ENCODE data around the gene CIDEB. TPM values are rescaled to one million over a fixed set of nuclear protein-coding genes. Genes with fewer than 3 reads are reported as not detected.

Gene CIDEB
- total RNA-seq, 1 experiment from 2014 or later, result not detected

DNA sequence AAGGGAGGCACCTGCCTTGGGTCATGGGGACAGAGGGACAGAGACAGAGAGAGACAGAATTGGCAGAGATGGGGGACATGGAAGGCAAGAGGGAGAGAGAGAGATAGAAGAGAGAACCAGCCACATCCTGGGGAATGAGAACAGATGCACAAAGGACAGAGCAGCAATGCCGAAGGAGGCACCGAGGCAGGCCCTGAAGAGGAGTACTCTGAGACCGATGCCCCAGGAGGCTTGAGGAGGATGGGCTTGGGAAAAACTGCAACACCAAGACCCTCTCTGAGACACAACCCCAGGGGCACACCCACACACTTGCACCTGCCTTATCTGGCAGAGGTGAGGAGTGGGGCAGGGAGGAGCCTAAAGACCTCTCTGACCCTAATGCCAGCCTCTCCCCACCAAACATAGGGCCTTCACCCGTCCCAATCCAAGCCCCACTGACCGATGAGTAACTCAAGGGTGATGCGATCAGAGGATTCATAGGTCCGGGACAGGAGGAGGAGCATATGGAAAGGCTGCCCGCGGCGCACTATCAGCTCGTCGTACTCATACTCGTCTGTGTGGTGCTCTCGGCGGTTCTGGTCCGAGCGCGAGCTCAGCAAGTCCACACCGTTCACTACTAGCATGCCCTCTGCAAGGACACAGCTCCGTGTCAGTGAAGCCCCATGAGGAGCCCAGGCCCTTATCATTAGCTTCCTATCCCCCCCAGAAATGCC is 46.4 kb downstream of the CIDEB start:
- H3K56ac ChIP-seq (ENCODE audit: insufficient read length, low read depth, low read length), result no peak overlapping the region
- no CpG with 5 or more reads among the region's 20 CpGs for WGBS (ENCODE audit: extremely low coverage, insufficient read length, low lambda C conversion rate)

More for the DNA sequence above, 46.4 kb downstream of the CIDEB start:
- Mint-ChIP-seq H3K4me3 (no peak overlapping the region; a peak in 1 of 5 replicates), H3K27ac (peak overlapping the region in 1 of 3 experiments; percentile 41; a peak in 1 of 7 replicates), H3K36me3 (ENCODE audit: insufficient read depth in 1 of 3, low read depth in 3 of 3) (peaks cover 0 to 7% (median 4%) of the 10 kb centered on the region in 3 experiments; a peak in 5 of 7 replicates), H3K9me3 (no peaks in the 10 kb centered on the region), H3K27me3 (ENCODE audit: low read depth) (no peaks in the 10 kb centered on the region; the same call in 1 of the 2 replicates), H3K4me1 (no peaks in the 10 kb centered on the region; a peak in 2 of 4 replicates)
- H4K91ac ChIP-seq (ENCODE audit: insufficient read length, low read depth, low read length), result no peak overlapping the region
- H3T11ph ChIP-seq (ENCODE audit: low read length), result no peak overlapping the region
- H3K27ac ChIP-seq (ENCODE audit: insufficient read length, low read depth, low read length), result no peak overlapping the region
- H2BK12ac ChIP-seq (ENCODE audit: insufficient read length, low read depth, low read length), result no peak overlapping the region
- H3K23me2 ChIP-seq (ENCODE audit: insufficient read length, low read depth, low read length, poor library complexity, severe bottlenecking), result no peaks in the 10 kb centered on the region
- no peak for DNase-seq
- no peak overlapping the region for H2BK5ac ChIP-seq (ENCODE audit: insufficient read length, low read length)
- no peak overlapping the region for H2BK15ac ChIP-seq (ENCODE audit: low read depth, low read length)
- H2BK120ac ChIP-seq (ENCODE audit: low read depth, low read length, poor library complexity, severe bottlenecking), result no peak overlapping the region
- H2BK20ac ChIP-seq (ENCODE audit: low read depth, low read length, poor library complexity, severe bottlenecking), result no peak overlapping the region
- no peaks in the 10 kb centered on the region for H3K27me3 ChIP-seq (ENCODE audit: insufficient read depth, low read length)
- no peaks in the 10 kb centered on the region for H3K9me3 ChIP-seq (ENCODE audit: control insufficient read depth, low read depth, low read length)
- no peak overlapping the region for H4K8ac ChIP-seq (replicated peaks; ENCODE audit: insufficient read length, low read depth, low read length)
- TF ChIP-seq, protein P1, sequence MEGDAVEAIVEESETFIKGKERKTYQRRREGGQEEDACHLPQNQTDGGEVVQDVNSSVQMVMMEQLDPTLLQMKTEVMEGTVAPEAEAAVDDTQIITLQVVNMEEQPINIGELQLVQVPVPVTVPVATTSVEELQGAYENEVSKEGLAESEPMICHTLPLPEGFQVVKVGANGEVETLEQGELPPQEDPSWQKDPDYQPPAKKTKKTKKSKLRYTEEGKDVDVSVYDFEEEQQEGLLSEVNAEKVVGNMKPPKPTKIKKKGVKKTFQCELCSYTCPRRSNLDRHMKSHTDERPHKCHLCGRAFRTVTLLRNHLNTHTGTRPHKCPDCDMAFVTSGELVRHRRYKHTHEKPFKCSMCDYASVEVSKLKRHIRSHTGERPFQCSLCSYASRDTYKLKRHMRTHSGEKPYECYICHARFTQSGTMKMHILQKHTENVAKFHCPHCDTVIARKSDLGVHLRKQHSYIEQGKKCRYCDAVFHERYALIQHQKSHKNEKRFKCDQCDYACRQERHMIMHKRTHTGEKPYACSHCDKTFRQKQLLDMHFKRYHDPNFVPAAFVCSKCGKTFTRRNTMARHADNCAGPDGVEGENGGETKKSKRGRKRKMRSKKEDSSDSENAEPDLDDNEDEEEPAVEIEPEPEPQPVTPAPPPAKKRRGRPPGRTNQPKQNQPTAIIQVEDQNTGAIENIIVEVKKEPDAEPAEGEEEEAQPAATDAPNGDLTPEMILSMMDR (conservative IDR thresholded peaks at IDR 0.05), result no peak
- no peaks in the 10 kb centered on the region for H3K79me1 ChIP-seq (ENCODE audit: insufficient read depth, low read depth, low read length, poor library complexity, severe bottlenecking)
- no peaks in the 10 kb centered on the region for H3K4me1 ChIP-seq (ENCODE audit: insufficient read depth, low read length)
- no peak overlapping the region for H2AFZ ChIP-seq (ENCODE audit: low read length)
- no peak overlapping the region for H4K5ac ChIP-seq (ENCODE audit: insufficient read length, low read depth, low read length)
- H3K18ac ChIP-seq (ENCODE audit: insufficient read length, low read depth, low read length), result no peak overlapping the region
- H3K79me2 ChIP-seq (ENCODE audit: insufficient read depth, low read length), result no peaks in the 10 kb centered on the region
- no peak overlapping the region for H3K9ac ChIP-seq (ENCODE audit: extremely low read depth, insufficient read length, low read length)
- no peak overlapping the region for H3K4ac ChIP-seq (ENCODE audit: low read depth, low read length)
- no peak overlapping the region; the same call in 1 of the 2 replicates for H3K14ac ChIP-seq (ENCODE audit: insufficient read depth, low read length)
- H4K20me1 ChIP-seq (ENCODE audit: control insufficient read depth, insufficient read depth, insufficient read length), result no peaks in the 10 kb centered on the region
- no peak overlapping the region for H3K4me2 ChIP-seq (ENCODE audit: insufficient read depth, insufficient read length, low read length)
- H2AK5ac ChIP-seq (ENCODE audit: insufficient read length, low read length), result no peak overlapping the region
- H3K23ac ChIP-seq (ENCODE audit: insufficient read length, low read depth, low read length), result no peak overlapping the region
